T-helper 22 cell (primary cell): ENCODE measurements around the gene MICA.
"Not testable (repeated sequence)": the region's sequence is repeated elsewhere in the genome, so short reads cannot be mapped to it uniquely, and the experiment has no call there.

Experiments
- DNase-seq: peaks from one replicate; pipeline ENCODE4 v3.0.0-alpha.2; 2020; ENCODE audit warnings: low read depth

MICA gene

DNA sequence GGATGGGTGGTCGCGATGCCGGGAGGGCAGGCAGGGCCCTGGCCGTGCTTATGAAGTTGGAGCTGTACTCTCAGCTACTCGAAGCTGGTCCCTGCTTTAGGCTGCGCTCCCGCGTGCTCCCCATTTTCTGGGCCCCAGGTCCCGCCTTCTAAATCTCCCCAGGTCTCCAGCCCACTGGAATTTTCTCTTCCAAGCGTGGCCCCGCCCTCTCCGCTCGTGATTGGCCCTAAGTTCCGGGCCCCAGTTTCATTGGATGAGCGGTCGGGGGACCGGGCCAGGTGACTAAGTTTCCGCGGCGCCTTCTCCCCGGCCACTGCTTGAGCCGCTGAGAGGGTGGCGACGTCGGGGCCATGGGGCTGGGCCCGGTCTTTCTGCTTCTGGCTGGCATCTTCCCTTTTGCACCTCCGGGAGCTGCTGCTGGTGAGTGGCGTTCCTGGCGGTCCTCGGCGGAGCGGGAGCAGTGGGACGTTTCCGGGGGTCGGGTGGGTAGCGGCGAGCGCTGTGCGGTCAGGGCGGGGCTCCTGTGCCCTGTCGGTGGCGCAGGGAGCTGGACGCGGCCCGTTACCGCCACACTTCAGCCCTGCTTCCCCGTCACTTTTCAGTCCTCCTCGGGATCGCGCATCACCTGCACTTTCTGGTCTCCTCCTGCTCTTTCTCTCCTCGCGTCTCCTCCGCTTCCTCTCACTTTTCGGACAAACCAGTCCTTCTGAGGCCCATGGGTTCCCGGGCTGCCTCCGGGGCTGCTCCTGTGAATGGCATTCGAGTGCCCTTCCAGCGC lies at the start of gene MICA:
Gene MICA, plus strand, starts transcription at position 313 of the 778 bp plus-strand sequence. Its CDS starts 38 bp downstream, at position 351.
- DNase-seq, result peak; percentile 72

DNA sequence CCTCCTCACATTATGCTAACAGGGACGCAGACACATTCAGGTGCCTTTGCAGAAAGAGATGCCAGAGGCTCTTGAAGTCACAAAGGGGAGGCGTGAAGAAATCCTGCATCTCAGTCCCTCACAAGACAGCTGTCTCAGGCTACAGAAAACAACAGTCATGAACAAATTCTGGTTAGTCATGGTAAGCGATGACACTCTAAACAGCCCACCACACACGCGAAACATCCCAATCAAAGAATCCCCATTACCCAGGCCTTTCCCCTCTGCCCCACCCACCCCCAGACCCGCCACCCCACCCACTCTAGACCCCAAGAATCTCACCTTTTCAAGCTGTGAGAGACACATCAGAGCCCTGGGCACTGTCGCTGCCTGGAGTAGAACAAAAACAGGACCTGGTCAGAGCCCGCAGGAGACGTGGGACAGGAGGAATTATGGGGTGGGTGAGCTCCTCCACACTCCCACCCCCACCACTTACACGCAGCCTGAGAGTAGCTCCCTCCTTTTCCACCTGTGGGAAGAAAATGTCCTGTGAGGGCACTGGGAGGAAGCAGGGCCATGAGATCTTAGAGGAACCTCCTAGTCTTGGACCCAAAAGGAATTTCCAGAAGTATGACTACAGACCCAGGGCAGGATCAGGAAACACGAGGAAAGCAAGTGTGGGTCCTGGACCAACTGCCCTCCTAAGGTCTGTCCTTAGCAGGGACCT lies 49.1 kb upstream of the MICA start:
- no peak for DNase-seq

DNA sequence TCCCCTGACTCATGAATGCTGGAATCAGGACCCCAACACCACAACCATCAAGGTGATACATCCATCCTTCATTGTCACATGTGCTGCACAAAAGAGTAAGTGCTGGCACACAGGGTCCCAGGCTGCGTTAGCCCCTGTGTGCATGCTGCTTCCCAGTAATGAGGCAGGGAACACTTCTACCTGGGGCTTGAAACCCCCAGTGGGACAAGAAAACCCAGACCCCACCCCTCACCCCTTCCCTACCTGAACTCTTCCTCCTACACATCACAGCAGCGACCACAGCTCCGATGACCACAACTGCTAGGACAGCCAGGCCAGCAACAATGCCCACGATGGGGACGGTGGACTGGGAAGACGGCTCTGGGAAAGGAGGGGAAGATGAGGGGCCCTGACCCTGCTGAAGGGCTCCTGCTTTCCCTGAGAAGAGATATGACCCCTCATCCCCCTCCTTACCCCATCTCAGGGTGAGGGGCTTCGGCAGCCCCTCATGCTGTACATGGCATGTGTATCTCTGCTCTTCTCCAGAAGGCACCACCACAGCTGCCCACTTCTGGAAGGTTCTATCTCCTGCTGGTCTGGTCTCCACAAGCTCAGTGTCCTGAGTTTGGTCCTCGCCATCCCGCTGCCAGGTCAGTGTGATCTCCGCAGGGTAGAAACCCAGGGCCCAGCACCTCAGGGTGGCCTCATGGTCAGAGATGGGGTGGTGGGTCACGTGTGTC lies 48.4 kb upstream of the MICA start:
- DNase-seq, result no peak

DNA sequence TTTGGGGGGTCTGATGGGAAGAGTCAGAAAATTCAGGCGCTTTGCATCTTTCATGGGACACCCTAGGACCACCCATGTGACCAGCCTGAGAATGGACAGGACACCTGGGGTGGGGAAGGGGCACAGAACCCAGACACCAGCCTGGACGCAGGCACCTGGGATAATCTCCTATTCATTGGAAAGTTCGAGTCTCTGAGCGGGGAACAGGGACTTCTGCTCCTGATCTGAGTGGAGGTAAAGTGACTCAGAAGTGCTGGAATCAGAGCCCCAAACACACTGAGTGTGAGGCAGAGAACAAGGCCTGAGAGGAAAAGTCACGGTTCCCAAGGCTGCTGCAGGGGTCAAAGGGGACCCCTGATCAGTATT lies 47.8 kb upstream of the MICA start:
- no peak for DNase-seq

DNA sequence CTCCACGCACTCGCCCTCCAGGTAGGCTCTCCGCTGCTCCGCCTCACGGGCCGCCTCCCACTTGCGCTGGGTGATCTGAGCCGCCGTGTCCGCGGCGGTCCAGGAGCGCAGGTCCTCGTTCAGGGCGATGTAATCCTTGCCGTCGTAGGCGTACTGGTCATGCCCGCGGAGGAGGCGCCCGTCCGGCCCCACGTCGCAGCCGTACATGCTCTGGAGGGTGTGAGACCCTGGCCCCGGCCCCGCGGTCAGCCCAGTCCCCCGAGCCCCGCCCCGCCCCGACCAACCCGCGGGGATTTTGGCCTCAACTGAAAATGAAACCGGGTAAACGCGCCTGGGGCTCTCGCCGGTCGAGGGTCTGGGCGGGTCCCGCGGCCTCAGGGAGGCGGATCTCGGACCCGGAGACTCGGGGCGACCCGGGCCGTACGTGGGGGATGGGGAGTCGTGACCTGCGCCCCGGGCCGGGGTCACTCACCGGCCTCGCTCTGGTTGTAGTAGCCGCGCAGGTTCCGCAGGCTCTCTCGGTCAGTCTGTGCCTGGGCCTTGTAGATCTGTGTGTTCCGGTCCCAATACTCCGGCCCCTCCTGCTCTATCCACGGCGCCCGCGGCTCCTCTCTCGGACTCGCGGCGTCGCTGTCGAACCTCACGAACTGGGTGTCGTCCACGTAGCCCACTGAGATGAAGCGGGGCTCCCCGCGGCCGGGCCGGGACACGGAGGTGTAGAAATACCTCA lies 47.0 kb upstream of the MICA start:
- DNase-seq, result no peak

DNA sequence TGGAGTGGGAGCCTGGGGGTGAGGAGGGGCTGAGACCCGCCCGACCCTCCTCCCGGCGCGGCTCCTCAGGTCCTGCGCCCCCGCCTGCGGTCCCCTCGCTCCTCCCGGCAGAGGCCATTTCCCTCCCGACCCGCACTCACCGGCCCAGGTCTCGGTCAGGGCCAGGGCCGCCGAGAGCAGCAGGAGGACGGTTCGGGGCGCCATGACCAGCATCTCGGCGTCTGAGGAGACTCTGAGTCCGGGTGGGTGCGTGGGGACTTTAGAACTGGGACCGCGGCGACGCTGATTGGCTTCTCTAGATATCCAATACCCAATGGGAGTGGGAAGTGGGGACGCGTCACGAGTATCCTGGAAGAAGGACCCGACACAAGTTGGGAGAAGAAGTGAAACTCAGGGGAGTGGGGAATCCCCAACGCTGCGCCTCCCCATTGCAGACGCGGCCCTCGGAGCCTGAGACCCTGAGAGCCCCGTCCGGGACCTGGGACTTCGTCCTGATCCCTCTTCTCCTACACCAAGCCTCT lies 46.4 kb upstream of the MICA start, which contains the start of gene HLA-B:
Gene HLA-B, minus strand, starts transcription at position 234 of the 521 bp plus-strand sequence. Its CDS starts 21 bp downstream, at position 213.
- DNase-seq, result peak; percentile 96

DNA sequence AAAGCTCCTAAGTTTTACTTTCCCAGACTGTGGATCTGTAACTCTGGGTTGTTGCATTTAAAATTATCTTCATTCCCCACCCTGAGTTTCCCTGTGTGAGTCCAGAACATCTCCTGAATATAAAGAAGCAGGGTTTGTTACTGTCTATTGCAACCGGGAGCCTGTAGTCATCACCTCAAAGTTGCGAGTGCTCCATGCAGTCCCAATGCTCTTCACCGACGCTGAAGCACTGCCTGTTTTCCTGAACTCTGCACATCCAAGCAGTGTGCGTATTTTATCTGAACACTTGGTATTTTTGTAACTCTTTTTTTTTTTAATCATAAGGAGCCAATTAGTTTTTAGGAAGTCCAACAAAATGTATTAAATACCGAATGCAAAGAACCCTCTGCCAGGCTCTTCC lies 45.5 kb upstream of the MICA start:
- DNase-seq, result no peak

DNA sequence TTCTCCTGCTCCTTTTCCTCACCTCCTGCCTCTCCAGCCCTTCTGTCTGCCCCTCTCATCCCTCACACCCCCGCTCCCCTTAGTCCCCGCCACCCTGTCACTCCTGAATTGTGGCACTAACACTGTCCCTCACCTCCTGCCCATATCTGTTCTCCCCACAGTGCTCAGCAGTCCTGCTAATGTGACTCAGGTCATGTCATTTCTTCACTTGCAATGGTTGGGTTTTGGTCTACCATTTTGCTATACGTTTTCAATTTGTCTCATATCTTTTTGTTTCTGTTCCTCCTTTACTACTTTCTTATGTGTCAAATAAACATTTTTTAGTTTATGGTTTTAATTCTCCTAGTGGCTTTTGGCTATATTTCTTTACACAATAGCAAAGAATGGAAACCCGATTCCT lies 45.1 kb upstream of the MICA start:
- no peak for DNase-seq

DNA sequence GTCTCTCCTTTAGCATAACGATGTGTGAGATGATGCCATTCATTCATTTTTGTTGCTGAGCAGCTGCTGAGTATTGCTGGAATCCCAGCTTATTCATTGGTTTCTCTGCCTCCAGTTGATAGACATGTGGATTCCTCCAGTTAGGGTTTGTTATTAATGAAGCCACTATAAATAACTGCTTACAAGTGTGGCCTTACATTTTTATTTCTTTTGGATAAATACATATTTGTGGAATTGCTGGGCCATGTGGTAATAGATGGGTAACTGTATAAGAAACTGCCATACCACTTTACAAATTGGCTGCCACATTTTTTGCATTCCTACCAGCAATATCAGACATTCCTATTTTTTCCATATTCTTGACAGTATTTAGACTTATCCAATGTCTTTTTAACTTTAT lies 43.8 kb upstream of the MICA start:
- no peak for DNase-seq

DNA sequence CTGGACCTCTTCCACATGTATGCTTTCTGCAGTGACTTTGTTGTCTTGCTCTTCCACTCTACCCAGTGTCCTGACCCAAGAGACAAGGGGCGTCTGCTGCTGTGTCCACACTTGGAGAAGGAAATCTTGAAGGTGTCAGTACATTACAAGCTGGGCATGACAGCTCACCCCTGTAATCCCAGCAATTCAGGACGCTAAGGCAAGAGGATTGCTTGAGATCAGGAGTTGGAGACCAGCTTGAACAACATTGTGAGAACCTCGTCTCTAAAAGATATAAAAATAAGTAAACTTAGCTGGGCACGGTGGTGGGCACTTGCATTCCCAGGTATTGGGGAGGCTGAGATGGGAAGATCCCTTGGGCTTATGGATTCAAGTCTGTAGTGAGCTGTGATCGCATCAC lies 40.6 kb upstream of the MICA start:
- DNase-seq, result no peak

DNA sequence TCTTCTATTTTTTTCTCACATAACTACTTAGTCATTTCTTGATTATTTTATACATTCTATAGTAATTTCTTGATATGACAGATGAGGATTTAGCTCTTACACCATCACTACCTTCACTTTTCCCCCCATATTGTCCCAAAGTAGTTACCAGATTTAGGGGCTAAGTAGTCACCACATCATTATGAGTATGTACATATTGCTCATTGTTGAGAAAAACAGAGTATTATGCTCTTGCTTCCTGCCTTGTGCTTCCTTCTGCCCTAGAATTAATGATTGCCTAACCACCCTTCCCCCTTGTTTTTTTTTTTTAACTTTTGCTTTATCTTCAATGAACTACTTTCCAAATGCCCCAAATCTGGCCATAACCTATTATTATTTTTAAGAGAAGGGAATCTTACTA lies 39.6 kb upstream of the MICA start:
- no peak for DNase-seq

DNA sequence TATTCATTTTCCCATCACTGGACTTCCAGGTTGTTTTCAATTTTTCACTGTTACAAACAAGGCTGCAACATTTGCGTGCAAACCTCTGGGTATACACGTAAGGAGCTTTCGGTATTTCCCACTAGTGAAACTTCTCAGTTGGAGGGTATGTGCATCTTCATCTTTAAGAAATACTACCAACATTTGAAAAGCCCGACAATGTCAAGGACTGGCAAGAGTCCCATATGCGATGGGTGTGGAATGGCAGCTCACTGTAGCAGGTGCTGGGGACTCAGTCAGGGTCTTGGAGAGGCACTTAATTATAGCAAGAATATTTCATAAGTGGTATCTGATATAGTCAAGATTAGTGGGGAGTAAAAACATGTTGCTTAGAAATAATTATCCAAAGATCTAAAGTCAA lies 37.5 kb upstream of the MICA start:
- DNase-seq, result no peak

DNA sequence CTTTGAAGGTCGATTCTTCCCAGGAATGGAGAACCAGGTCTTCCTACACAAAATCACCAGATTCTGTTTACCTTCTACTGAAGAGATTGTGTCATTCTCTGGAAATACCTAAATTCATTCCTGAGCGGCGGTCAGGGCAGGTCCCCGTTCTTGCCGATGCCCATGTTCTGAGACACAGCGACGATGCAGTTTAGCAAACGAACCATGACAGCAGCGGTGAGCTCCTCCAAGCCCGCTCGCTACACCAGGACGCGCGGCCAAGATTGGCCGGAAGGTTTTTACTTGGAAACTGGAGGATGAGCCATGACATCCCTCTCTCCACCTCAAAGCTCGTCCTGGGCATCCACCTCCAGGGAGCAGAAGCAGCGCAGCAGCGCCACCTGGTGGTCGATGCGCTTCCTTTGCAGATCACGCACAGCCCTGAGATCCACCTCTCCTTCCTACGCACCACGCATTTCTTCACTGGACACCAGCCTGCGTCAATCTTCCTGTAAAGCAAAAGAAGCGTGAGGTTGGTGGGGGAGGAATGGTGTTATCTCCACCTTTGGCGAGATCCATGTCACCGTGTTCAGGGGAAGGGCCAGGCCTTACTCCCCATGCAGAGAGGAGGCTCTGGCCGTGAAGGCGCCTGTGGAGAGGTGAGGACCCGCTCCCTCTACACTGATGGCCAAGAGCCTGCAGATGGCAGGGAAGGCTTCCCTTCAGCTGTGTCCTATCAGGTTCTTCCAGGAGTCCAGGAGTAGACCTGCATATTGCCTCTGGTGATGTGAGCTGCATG lies 36.5 kb upstream of the MICA start:
- DNase-seq, result peak; percentile 75

DNA sequence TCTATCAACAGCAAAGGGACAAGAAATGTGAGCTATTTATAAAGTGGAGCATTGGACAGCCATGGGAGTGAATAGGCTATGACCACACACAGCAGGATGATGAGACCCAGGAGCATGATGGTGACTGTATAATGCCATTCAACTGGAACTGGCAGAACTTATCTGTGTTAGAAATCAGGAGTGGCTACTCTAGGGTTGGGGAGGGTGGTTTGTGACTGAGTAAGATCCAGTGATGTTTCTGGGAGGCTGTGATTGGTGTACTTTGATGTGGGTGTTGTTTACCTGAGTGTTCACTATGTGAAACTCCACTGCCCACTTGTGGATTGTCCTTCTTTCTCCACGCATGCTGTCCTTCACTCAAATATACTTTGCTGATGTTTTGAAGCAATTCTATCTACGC lies 34.9 kb upstream of the MICA start:
- no peak for DNase-seq

DNA sequence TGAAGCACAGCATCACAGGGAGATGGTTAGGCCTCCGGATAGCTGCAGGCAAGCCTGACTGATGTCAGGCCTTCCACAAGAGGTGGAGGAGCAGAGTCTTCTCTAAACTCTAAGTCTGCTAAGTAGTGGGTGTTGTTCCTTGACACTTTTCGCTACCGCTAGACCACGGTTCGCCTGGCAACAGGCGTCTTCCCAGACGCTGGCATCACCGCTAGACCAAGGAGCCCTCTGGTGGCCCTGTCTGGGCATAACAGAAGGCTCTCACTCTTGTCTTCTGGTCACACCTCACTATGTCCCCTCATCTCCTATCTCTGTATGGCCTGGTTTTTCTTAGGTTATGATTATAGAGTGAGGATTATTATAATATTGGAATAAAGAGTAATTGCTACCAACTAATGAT lies 29.3 kb upstream of the MICA start:
- not testable (repeated sequence) for DNase-seq

DNA sequence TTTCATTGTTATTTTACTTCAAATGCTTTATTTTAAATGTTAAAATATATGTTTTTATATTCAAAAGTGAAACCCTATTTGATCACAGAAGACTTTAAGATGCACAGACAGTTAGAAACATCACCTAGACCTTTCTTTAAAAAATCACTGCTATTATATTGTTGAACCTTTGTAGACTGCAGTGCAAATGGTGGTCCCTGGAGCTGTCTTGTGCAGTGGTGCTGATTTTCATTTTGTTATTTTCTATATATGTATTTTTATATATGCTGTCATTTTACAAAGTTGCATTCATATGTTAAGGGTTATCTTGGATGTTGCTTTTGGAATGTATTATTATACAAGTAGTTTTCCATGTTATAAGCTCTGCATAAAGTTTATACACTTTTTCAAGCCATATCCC lies 27.7 kb upstream of the MICA start:
- DNase-seq, result no peak

DNA sequence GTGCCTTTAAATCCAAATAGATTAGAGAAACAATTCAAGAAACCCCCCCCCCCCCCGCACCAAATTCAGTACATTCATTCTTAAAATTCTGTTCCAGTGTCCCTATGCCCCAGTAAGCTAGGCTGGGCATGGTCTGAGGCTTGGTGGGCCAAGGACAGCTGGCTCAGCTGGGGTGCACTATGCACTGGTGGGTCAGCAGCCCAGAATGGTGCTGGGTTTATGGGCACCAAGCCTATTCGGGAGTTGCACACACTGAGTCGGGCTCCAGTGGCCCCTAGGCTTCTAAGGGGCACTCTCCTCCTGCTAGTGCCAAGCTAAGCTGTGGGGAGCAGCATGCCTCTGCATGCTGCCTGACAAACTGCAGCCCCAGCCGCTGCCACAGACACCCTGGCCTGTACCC lies 26.4 kb upstream of the MICA start:
- no peak for DNase-seq

DNA sequence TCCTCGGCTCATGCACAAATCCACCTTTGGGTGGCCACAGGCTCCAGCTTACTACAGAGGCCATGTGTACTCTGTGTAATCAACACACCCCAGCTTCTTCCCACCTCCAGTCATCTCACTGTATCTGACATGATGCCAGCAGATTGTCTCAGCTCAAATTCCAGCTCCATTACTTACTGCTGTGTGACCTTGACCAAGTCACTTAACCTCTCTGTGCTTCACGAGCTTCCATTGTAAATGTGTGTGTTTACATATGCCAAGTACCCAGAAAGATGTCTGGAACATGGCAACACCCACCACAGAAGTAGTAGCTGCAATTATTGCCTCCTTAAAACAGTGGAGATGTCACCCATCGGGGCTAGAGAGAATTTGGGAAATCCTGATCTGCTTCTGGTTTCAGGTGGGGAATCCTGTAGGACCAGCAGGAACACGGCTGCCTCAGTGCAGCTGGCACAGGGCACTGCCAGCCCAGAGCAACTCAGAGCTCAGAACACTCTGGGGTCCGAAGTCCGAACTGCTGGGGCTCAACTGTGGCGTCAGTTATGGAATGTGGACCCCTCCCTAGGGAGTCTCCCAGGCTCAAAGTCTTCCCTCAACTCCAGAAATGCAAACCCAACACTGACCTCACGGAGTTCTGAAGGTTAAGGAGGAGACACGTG lies 25.2 kb upstream of the MICA start:
- no peak for DNase-seq

DNA sequence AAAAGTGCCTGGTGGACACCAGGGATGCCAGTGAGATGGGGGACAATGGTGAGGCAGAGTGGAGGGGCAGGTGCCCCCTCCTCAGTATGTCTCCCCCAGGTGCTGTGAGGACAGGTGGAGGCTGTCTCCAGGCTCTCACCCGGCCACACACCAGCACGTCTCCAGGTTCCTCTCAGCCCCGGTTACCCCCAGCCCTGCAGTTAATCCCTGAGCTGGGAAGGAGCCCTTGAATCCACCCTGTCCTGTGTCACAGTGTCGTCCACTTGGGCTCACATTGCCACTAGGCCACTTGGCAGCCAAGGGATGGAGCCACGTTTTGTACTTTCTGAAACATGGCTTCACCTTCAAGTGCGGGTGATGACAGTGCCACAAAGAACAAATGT lies 24.7 kb upstream of the MICA start:
- no peak for DNase-seq

DNA sequence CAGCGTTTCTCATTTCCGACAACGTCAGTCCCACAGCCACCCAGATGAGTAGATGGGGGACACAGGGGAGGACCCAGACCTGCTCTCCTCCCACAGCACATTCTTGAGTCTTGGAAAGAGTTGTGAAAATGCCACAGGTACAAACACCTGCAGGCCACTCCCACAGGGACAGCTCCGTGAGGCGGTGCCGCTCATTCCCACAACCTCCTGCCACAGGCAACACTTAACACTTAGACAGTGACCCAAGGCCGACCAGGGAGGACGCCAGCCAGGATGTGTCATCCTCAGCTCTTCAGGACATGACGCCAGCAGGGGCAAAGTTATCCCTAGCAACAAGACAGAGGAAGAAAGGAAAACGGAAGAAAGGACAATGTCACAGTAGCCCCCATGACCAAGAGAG lies 23.5 kb upstream of the MICA start:
- DNase-seq, result no peak

DNA sequence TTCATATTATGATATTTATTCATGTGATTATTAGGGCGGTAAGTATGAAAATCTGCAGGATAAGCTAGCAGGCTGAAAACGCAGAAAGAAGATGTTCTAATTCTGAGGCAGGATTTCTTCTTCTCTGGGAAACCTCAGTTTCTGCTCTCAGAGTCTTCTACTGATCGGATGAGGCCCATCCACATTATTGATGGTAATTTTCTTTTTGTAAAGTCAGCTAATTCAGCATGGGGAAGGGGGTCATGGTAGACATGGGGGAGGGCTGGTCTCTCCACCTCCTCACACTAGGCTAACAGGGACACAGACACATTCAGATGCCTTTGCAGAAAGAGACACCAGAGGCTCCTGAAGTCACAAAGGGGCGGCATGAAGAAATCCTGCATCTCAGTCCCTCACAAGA lies 21.7 kb upstream of the MICA start:
- no peak for DNase-seq
